Right cardiac atrium (tissue), 5 donors: ENCODE data around the gene KHNYN. TPM values are rescaled to one million over a fixed set of nuclear protein-coding genes. Genes with fewer than 3 reads are reported as not detected.

Source experiments
- ATAC-seq, 2 donors: fragments of 200-7000 bp; cut with Tn5 transposase; one replicate each; pipeline versions ENCODE4 v1.8.0 to v1.9.1; 2020; ENCODE audit warnings: moderate library complexity in 2 of 2, mild to moderate bottlenecking in 1 of 2
- DNase-seq, 3 donors: peaks; one replicate each; pipeline ENCODE4 v3.0.0-alpha.2; 2020
- H3K27ac ChIP-seq: one replicate; pipeline ENCODE4 v1.5.1; 2013; ENCODE audit warnings: mild to moderate bottlenecking, low read length, control low read depth, moderate library complexity
- H3K27me3 ChIP-seq: one replicate; pipeline ENCODE4 v1.6.1; 2013; ENCODE audit not compliant: control insufficient read depth, insufficient read depth
- H3K4me1 ChIP-seq: one replicate; pipeline ENCODE4 v1.6.1; 2013; ENCODE audit warnings: low read length; ENCODE audit not compliant: control insufficient read depth, insufficient read depth
- H3K4me3 ChIP-seq: one replicate; pipeline ENCODE4 v1.5.1; 2013; ENCODE audit warnings: low read length, control low read depth
- H3K9me3 ChIP-seq: one replicate; pipeline ENCODE4 v1.6.1; 2013; ENCODE audit warnings: low read length; ENCODE audit not compliant: control insufficient read depth
- WGBS: extraction: QIAGEN DNeasy Blood & Tissue Kit; methylation state at CpG from one replicate; pipeline ENCODE4 v1.1.7; 2013; 5-methylcytosine and 5-hydroxymethylcytosine counted together
- intact Hi-C, 4 donors: fragments of 100-400 bp; cut with DNase I; formaldehyde crosslinking; loops; one replicate each; pipeline versions ENCODE4 v1.11.0 to v1.14.0; 2022 to 2023
- polyA plus RNA-seq: library from polyadenylated mRNA; stranded (reverse); fragments of 200-250 nt; gene quantifications from one replicate; pipeline ENCODE4 v1.2.3, GENCODE V29; 2013
- total RNA-seq, 4 donors: library from RNA; stranded (reverse); fragmentation: NEBNext Ultra II Directional; extraction: Animal tissue kit (Norgen Biotek cat#: 25700); gene quantifications; one replicate each; pipeline ENCODE4 v1.2.1, GENCODE V29; 2021
- donor health status: healthy with polysubstance abuse.
- donor health status: DM: no; HTN: yes; CAD: no.
- donor health status: DM: no; HTN: no; CAD: no.
- donor health status: DM: no; HTN: yes; CAD: no; lungs with severe emphysema.
- donor health status: DM: yes; HTN: yes; CAD: no.

Gene KHNYN
- total and polyA plus RNA-seq, 5 donors: 19.1 to 27.7 (median 26.0) TPM

DNA sequence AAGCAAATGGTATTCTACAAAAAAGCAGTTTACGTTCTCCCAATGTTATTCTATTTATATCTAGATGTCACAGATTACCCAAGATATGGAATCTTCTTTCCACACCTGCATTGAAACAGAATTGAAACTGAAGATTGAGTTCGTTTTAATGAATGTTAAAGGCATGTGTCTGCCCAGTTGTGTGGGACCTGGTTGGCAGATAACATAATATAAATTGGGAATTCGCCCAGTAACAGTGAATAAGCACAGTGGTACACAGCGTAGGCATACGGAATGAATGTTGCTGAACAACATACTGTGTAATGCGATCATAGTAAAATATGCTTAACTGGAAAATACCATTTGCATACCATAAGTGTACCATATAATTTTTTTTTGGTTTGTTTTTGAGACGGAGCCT is 4.3 kb downstream of the KHNYN start:
- intact Hi-C loops: loop anchor here in 3 of 4 donors (5.0 to 10.0 kb wide), 2 partner anchors 67 to 69 kb away; partner anchors contain the start of gene NFATC4 (in 3 of the 3)
- Histone ChIP-seq H3K9me3 (no peaks in the 10 kb centered on the region), H3K4me3 (no peak overlapping the region), H3K27me3 (no peaks in the 10 kb centered on the region), H3K4me1 (no peaks in the 10 kb centered on the region), H3K27ac (no peak overlapping the region)
- ATAC-seq (no peak), DNase-seq (no peak)
- WGBS: 79% methylated on average over 7 of the region's 7 CpGs

DNA sequence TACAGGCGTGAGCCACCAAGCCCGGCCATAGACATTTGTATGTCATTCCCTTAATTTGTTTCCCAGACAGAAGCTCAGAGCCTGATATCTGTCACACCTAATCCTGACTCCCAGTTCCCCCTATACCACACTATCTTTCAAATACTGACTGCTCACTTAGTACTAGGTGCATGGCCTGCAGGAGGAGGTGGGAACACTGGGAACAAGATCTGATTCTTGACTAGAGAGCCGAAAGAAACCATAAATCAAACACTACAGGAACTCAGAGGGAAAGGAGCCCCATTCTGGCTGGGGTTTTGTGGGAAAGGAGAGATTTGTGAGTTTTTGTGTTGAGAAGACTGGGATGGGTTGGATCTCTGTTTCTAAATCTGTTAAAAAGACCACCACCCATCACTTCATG is 4.9 kb downstream of the KHNYN start:
- intact Hi-C loops: loop anchor here in 3 of 4 donors (5.0 to 10.0 kb wide), 3 partner anchors 67 to 102 kb away; partner anchors contain the start of gene NFATC4 (in 3 of the 3)
- Histone ChIP-seq H3K4me1 (no peaks in the 10 kb centered on the region), H3K4me3 (no peak overlapping the region), H3K27me3 (no peaks in the 10 kb centered on the region), H3K9me3 (no peaks in the 10 kb centered on the region), H3K27ac (no peak overlapping the region)
- WGBS: 80% methylated on average over 3 of the region's 3 CpGs
- ATAC-seq: no peak
- DNase-seq: no peak

DNA sequence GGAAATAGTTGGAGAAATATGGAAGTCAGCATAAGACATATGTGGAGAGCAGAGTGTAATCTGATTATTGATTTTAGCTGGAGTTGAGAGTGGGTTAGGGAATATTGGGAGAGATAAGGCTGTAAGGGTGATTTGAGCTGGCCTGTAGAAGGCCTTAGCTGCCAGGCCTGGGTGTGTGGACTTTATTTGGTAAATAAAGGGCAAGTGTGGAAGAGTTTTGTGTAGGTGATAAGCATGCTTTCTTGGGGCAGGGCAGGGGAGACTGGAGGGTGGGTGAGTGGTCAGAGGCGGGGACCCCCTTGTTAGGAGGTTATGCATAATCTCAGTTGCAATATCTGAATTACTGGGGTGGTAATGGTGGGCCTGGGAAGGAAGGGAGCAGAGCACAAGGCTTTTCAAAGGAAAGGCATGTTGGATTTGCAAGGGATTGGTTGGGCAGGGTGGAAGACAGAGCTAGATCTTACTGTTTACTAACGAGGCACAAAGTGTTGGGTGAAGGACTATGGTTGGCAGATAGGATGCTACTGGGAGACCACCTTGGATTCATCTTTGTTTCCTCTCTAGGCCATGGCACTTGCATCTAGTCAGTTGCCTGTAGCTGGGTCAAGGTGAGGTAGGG is 5.5 kb downstream of the KHNYN start:
- ATAC-seq (no peak), DNase-seq (no peak)
- Histone ChIP-seq H3K4me1 (no peaks in the 10 kb centered on the region), H3K27me3 (no peaks in the 10 kb centered on the region), H3K9me3 (no peaks in the 10 kb centered on the region), H3K27ac (no peak overlapping the region), H3K4me3 (no peak overlapping the region)
- 80% methylated on average over 2 of the region's 2 CpGs for WGBS
- intact Hi-C loops: loop anchor here in 2 of 4 donors (5.0 to 10.0 kb wide), 2 partner anchors 70 to 103 kb away; partner anchors contain the start of gene NFATC4 (in 1 of the 2)

DNA sequence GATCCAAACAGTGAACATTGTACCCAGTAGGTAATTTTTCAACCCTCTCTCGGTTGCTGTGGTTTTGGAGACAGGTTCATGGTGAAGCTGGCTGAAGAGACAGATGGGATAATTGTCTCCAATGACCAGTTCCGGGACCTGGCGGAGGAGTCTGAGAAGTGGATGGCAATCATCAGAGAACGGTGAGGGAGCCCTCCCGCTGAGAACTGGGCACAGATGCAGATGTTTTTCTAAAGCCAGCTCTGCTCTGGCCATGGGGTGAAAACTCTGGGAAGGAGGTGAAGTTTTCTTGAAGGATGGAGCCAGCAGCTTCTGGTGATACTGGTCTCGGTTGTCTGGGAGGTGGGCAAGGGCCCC is 6.2 kb downstream of the KHNYN start:
- DNase-seq (no peak), ATAC-seq (no peak)
- Histone ChIP-seq H3K4me1 (no peaks in the 10 kb centered on the region), H3K4me3 (no peak overlapping the region), H3K9me3 (no peaks in the 10 kb centered on the region), H3K27me3 (no peaks in the 10 kb centered on the region), H3K27ac (peak overlapping the region; percentile 73)
- 57% methylated on average over 6 of the region's 6 CpGs for WGBS
- intact Hi-C loops: loop anchor here in 3 of 4 donors (2.0 to 10.0 kb wide), 3 partner anchors 71 to 104 kb away; partner anchors contain the start of gene NFATC4 (in 1 of the 3)

DNA sequence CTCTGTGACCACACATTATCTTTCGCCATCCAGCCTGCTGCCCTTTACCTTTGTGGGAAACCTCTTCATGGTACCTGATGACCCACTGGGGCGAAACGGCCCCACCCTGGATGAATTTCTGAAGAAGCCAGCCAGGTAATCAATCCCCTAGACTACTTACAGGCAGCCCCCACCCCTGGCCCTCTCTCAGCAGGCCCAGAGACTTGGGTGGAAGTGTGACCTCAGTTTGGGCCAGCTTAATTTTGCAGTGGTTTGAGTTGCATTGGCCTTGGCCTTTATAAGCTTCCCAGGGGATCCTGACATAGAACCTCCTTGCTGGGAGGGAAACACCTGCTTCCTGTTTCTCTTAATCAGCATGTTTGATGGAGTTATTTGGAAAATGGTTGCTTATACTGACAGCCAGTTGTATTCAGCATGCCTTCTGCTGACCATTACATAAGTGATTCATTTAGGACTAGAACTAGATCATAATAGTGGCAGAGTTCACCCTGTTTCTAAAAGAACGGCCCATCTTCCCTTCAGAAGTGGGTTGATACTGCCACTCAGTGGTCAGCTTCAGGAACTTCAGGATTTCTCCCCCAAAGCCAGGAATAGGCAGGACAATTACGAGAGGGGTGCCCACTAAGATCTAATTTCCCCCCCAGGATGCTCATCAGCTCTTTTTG is 6.7 kb downstream of the KHNYN start:
- peak; percentile 34 to 49 for ATAC-seq
- intact Hi-C loops: loop anchor here in 3 of 4 donors (2.0 to 10.0 kb wide), 3 partner anchors 72 to 104 kb away; partner anchors contain the start of gene NFATC4 (in 1 of the 3)
- no peaks in the 10 kb centered on the region for H3K4me1 ChIP-seq
- H3K9me3 ChIP-seq: no peaks in the 10 kb centered on the region
- H3K27ac ChIP-seq: peak overlapping the region; percentile 76
- no peaks in the 10 kb centered on the region for H3K27me3 ChIP-seq
- peak in 1 of 3 donors; percentile 57 for DNase-seq
- WGBS: 45% methylated on average over 5 of the region's 5 CpGs
- no peak overlapping the region for H3K4me3 ChIP-seq

DNA sequence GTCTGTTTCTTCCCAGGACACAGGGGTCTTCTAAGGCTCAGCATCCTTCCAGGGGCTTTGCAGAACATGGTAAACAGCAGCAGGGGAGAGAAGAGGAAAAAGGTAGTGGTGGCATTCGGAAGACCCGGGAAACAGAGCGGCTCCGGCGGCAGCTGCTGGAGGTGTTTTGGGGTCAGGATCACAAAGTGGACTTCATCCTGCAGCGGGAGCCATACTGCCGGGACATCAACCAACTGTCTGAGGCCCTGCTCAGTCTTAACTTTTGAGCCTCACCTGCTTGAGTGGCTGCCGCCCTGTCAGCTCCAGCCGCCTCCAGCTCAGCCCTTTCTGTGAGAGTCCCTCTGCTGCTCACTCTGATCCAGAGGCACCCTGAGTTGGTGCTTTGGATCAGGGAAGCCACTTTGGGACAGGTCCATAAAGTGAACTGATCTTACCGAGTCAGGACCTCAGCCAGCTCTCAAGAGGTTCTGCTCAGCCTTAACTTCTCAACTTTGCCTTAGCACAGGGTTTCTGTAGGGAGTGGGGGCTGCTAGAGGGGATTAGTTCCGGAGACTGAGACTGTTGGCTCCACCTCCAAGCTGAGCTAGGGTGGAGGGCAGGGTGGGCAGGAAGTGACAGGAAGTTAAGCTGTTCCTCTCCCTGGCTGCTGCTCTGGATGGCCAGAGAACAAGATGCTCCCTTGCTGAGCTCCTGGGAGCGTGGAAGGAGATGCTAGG is 7.4 kb downstream of the KHNYN start:
- intact Hi-C loops: loop anchor here in 3 of 4 donors (2.0 to 10.0 kb wide), 3 partner anchors 72 to 105 kb away; partner anchors contain the start of gene NFATC4 (in 1 of the 3)
- ATAC-seq (peak in 1 of 2 donors; percentile 3), DNase-seq (peak in 2 of 3 donors; percentile 47 to 60)
- Histone ChIP-seq H3K27ac (peak overlapping the region; percentile 76), H3K27me3 (no peaks in the 10 kb centered on the region), H3K4me3 (no peak overlapping the region), H3K4me1 (no peaks in the 10 kb centered on the region), H3K9me3 (no peaks in the 10 kb centered on the region)
- 54% methylated on average over 12 of the region's 12 CpGs for WGBS

DNA sequence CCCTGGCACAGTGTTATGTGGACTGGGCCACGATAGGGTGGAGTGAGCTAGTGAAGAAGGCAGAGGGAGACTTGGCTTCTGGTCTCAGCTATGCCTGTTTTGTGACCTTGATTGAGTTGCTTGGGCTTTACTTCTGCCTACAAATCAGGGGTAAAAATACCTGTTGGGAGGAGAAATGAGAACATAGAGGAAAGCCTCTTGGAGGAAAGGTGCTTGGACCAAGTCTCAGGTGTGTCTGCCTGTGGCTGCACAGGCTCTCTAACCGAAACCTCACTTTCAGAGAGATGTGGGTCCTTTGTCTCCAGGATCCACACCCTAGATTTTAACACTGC is 7.9 kb downstream of the KHNYN start:
- Histone ChIP-seq H3K27me3 (no peaks in the 10 kb centered on the region), H3K4me3 (no peak overlapping the region), H3K9me3 (no peaks in the 10 kb centered on the region), H3K4me1 (no peaks in the 10 kb centered on the region), H3K27ac (no peak overlapping the region)
- 67% methylated on average over 2 of the region's 2 CpGs for WGBS
- no peak for ATAC-seq
- intact Hi-C loops: loop anchor here in 3 of 4 donors (2.0 to 10.0 kb wide), 3 partner anchors 73 to 105 kb away; partner anchors contain the start of gene NFATC4 (in 1 of the 3)
- DNase-seq: no peak

DNA sequence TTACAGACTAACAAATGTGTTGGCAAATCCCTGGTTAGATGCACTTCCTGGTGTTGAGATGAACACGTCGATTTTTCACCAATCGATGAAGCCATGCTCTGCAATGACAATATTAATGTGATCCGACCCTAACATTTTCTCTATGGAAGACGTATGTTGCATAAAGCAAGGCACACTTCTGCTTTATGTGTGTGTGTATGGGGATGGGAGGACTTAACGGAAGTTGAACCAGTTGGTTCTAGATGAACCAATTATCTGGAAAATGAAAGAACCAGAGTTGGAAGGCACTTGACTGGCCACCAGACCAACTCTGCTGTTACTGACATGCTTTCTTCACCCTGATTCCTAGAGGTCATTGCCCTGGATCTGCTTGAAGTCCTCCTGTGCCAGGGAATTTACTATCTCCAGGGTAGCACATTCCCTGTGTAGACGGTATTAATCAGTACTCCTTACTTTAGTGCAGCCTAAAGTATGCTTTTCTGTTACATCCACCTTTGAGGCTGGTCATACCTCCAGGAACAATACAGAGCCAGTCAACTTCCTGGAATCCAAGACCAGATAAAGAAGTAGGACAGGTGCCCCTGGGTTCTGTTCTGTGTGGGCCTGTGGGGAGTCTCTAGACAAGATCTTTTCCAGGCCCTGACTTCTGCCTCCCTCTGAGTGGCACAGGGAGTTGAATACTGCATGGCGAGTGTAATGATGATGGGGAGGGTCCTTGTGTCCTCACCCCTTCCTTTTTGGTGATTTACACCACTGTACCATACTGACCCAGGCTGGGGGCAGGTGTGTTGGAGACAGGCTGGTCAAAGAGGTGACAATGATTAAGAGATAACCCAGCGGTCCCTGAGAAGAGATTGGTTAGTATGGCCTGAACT is 8.7 kb downstream of the KHNYN start:
- Histone ChIP-seq H3K27ac (no peak overlapping the region), H3K4me1 (no peaks in the 10 kb centered on the region), H3K9me3 (no peaks in the 10 kb centered on the region), H3K27me3 (no peaks in the 10 kb centered on the region), H3K4me3 (no peak overlapping the region)
- intact Hi-C loops: loop anchor here in 2 of 4 donors (5.0 to 10.0 kb wide), 2 partner anchors 74 to 106 kb away; partner anchors contain the start of gene NFATC4 (in 1 of the 2)
- DNase-seq (no peak), ATAC-seq (no peak)
- WGBS: 55% methylated on average over 9 of the region's 9 CpGs

DNA sequence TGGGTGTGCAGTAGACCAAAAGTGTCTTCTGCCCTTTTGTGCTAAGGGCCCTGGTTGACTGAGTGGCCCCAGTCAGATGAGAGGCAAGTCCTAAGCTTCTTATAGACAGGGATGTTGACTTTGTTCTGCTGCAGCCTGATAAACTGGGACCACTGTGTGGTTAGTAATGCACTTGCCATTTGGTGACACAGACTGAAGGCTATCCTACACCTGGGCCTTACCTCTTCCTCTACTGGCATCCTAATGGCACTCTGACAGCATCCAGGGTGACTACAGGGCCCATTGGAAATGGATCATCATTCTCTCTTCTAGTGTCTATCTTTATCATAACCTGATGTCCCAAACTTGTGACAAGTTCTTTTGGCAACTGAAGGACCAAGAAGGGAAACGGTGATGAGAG is 9.5 kb downstream of the KHNYN start:
- WGBS: 45% methylated on average over 1 of the region's 1 CpG
- Histone ChIP-seq H3K27me3 (no peaks in the 10 kb centered on the region), H3K4me1 (no peaks in the 10 kb centered on the region), H3K4me3 (no peak overlapping the region), H3K9me3 (no peaks in the 10 kb centered on the region), H3K27ac (no peak overlapping the region)
- intact Hi-C loops: loop anchor here in 2 of 4 donors (5.0 to 10.0 kb wide), 2 partner anchors 74 to 107 kb away; partner anchors contain the start of gene NFATC4 (in 1 of the 2)
- DNase-seq (no peak), ATAC-seq (no peak)
